Neuron (in vitro differentiated cells): ENCODE measurements around the gene FNIP1.
"Not testable (repeated sequence)": the region's sequence is repeated elsewhere in the genome, so short reads cannot be mapped to it uniquely, and the experiment has no call there.

Experiments
- H2AFZ ChIP-seq: one replicate; pipeline ENCODE4 v1.6.1; 2013; ENCODE audit warnings: low read depth, mild to moderate bottlenecking, inconsistent platforms, low read length, moderate library complexity
- H3K27me3 ChIP-seq: one replicate; pipeline ENCODE4 v1.6.1; 2013; ENCODE audit warnings: low read length; ENCODE audit not compliant: insufficient read depth
- H3K36me3 ChIP-seq: one replicate; pipeline ENCODE4 v1.6.1; 2013; ENCODE audit warnings: low read length; ENCODE audit not compliant: insufficient read depth
- H3K4me1 ChIP-seq: one replicate; pipeline ENCODE4 v1.6.1; 2013; ENCODE audit warnings: low read length; ENCODE audit not compliant: insufficient read depth
- H3K4me3 ChIP-seq: 2 replicates; pipeline ENCODE4 v1.5.1; 2013; ENCODE audit warnings: mild to moderate bottlenecking, low read length, moderate library complexity
- H3K9me3 ChIP-seq: one replicate; pipeline ENCODE4 v1.6.1; 2013; ENCODE audit warnings: low read length

FNIP1 gene

GRCh38 chr5:131729292-131729691, 67.5 kb downstream of the FNIP1 start:
- H3K36me3 ChIP-seq = peaks cover 18% of the 10 kb centered on the region
- H3K4me1 ChIP-seq, H3K27me3 ChIP-seq, H3K9me3 ChIP-seq, H3K4me3 ChIP-seq, H2AFZ ChIP-seq: not testable (repeated sequence)

DNA sequence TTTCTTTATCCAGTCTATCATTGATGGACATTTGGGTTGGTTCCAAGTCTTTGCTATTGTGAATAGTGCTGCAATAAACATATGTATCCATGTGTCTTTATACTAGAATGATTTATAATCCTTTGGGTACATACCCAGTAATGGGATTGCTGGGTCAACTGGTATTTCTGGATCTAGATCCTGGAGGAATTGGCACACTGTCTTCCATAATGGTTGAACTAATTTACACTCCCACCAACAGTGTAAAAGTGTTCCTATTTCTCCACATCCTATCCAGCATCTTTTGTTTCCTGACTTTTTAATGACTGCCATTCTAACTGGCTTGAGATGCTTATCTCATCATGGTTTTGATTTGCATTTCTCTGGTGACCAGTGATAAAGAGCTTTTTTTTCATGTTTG, 72.7 kb downstream of the FNIP1 start:
- H3K36me3 ChIP-seq, H2AFZ ChIP-seq, H3K9me3 ChIP-seq, H3K4me3 ChIP-seq, H3K27me3 ChIP-seq, H3K4me1 ChIP-seq: not testable (repeated sequence)

DNA sequence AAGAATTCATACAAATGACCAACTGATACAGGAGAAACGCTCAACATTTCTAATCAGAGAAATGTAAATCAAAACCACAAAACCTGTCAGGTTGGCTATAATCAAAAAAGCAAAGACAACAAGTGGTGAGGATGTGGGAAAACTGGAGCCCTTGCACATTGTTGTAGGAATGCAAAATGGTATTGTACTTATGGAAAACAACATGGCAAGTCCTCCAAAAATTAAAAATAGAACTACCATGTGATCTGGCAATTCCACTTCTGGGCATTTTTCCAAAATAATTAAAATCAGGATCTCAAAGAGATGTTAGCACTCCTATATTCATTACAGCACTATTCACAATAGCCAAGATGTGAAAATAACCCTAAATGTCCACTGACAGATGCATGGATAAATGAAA, 76.1 kb downstream of the FNIP1 start:
- Histone ChIP-seq H3K27me3 (no peaks in the 10 kb centered on the region), H3K4me1 (no peaks in the 10 kb centered on the region)

DNA sequence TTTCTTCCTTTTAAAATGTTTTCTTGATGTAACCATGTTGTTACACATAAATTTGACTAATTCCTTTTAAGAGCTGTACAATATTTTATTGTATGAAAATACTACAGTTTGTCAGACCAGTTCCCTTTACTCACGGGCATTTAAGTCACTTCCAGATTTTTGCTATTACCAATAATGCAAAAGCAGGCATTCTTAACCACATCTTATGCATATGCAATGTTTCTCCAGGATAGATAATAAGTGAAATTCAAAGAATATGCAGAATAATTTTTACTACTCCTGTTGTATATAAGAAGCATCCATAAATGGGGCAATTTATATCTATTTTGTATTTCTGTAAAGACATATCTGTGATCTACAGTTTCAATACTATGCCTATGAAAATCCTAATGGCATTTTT, 77.3 kb downstream of the FNIP1 start:
- H3K9me3 ChIP-seq = no peaks in the 10 kb centered on the region
- H3K36me3 ChIP-seq = no peaks in the 10 kb centered on the region
- no peaks in the 10 kb centered on the region for H3K4me1 ChIP-seq
- no peak overlapping the region for H2AFZ ChIP-seq
- H3K4me3 ChIP-seq = no peak overlapping the region
- H3K27me3 ChIP-seq = no peaks in the 10 kb centered on the region

More for the DNA sequence above, 76.1 kb downstream of the FNIP1 start:
- Histone ChIP-seq H2AFZ (no peak overlapping the region), H3K9me3 (no peaks in the 10 kb centered on the region), H3K4me3 (no peak overlapping the region), H3K36me3 (no peaks in the 10 kb centered on the region)

DNA sequence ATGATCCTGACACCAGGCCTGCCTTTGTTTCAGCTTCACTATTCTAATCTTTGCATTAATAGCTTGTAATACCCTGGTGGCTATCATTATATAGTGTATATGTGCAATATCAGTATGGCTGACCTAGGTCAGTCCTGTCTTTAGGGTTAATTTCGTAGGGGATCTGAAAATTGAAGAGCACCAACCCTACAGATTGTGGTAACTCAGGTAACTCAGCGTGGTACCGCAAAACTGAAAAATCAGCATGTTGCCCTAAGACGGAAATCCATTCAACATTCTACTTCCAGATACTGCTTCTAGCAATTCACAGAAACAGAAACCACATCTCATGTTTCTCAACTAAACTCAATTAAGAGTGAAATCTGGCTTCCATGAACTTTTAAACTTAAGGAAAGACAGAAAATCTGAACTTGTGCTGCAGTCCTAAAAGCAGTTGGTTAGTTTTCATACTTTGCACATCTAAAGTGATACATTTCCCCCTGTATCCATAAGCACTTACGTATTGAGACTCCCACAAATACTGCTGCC, 78.3 kb downstream of the FNIP1 start:
- H3K27me3 ChIP-seq = no peaks in the 10 kb centered on the region
- H2AFZ ChIP-seq = no peak overlapping the region
- no peak overlapping the region for H3K4me3 ChIP-seq
- no peaks in the 10 kb centered on the region for H3K4me1 ChIP-seq
- no peaks in the 10 kb centered on the region for H3K36me3 ChIP-seq
- no peaks in the 10 kb centered on the region for H3K9me3 ChIP-seq

DNA sequence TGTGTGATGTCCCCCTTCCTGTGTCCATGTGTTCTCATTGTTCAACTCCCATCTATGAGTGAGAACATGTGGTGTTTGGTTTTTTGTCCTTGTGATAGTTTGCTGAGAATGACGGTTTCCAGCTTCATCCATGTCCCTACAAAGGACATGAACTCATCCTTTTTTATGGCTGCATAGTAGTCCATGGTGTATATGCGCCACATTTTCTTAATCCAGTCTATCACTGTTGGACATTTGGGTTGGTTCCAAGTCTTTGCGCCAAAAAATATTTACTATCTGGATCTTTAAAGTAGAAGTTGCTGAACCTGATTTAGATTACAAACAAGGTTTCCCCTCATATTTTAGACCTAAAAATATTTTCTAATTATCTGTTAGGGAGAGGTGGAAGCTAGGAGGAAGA, 79.7 kb downstream of the FNIP1 start:
- H2AFZ ChIP-seq, H3K4me1 ChIP-seq, H3K4me3 ChIP-seq, H3K27me3 ChIP-seq, H3K36me3 ChIP-seq, H3K9me3 ChIP-seq: not testable (repeated sequence)

DNA sequence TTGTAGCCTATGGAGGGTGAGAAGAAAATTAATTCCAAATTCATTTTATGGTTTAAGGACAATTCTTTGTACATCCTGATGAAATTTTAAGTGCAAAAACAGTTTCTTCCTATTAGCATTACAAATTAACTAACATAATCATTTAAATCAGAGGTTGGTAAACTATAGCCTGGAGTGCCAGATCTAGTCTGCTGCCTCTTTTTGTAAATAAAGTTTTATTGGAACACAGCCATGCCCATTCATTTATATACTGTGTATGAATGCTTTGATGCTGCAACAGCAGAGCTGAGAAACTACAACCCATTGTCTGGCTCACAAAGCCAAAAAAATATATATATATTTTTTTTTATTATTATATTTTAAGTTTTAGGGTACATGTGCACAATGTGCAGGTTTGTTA, 80.2 kb downstream of the FNIP1 start:
- Histone ChIP-seq H3K36me3 (peaks cover 5% of the 10 kb centered on the region), H2AFZ (no peak overlapping the region), H3K4me3 (no peak overlapping the region), H3K4me1 (no peaks in the 10 kb centered on the region), H3K27me3 (no peaks in the 10 kb centered on the region), H3K9me3 (no peaks in the 10 kb centered on the region)

DNA sequence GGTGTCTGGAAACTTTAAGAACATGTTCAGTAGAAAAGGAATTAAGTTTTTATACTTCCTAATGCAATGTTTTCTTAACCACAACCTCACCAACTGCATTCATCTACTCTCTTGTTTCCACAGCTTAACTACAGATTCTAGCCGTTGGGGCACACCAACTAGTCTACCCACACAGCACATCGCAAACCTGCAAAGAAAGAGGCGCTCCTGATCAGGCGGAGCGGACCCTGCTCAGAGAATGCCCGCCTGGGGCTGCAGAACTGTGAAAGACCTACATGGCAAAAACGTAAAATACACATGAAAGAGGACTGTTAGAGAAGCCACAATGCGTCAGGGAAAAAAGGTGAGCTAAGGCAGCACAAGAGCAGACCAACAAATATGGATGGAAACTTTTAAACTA, 86.4 kb downstream of the FNIP1 start:
- H2AFZ ChIP-seq = no peak overlapping the region
- peaks cover 32% of the 10 kb centered on the region for H3K36me3 ChIP-seq
- no peaks in the 10 kb centered on the region for H3K9me3 ChIP-seq
- no peaks in the 10 kb centered on the region for H3K4me1 ChIP-seq
- no peaks in the 10 kb centered on the region for H3K27me3 ChIP-seq
- no peak overlapping the region for H3K4me3 ChIP-seq

- Histone ChIP-seq H3K4me3 (no peak overlapping the region), H2AFZ (no peak overlapping the region), H3K27me3 (no peaks in the 10 kb centered on the region), H3K36me3 (peaks cover 41% of the 10 kb centered on the region), H3K4me1 (no peaks in the 10 kb centered on the region), H3K9me3 (no peaks in the 10 kb centered on the region)
Observed at GRCh38 chr5:131709043-131709442, 87.8 kb downstream of the FNIP1 start.

DNA sequence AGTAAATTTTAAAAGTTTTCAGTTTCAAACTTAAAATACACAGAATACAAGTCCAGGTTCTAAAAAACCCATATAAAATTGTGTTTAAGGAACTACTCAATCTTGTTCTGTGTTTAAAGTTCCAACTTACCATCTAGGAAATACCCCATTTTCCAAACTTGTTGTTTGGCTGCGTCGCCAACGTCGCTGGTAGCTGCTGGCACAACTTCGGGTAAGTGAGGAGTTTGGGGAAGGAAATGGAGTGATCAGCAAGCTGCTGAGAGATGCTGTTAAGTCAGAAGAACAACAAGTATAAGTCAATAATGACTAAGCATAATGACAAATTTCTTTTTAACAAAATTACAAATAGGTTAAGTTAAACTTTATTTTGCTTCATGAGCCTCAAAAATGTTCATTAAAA, 90.5 kb downstream of the FNIP1 start:
- Histone ChIP-seq H3K36me3 (peaks cover 54% of the 10 kb centered on the region), H3K4me3 (no peak overlapping the region), H3K4me1 (no peaks in the 10 kb centered on the region), H3K9me3 (no peaks in the 10 kb centered on the region), H3K27me3 (no peaks in the 10 kb centered on the region), H2AFZ (no peak overlapping the region)

DNA sequence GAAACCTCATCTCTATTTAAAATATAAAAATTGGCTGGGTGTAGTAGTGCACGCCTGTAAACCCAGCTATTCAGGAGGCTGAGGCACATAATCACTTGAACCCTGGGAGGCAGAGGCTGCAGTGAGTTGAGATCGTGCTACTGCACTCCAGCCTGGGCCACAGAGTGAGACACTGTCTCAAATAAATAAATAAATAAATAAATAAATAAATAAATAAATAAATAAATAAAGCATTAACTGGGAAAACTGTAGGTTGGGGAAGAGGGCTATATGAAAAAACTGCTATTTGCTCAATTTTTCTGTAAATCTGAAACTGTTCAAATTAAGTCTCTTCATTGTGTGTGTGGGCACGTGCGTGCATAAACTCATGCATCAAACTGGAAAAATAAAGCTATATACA, 101.9 kb downstream of the FNIP1 start:
- H3K27me3 ChIP-seq = no peaks in the 10 kb centered on the region
- no peak overlapping the region for H3K4me3 ChIP-seq
- no peaks in the 10 kb centered on the region for H3K9me3 ChIP-seq
- H2AFZ ChIP-seq = no peak overlapping the region
- H3K36me3 ChIP-seq = peaks cover 16% of the 10 kb centered on the region
- peaks cover 15% of the 10 kb centered on the region for H3K4me1 ChIP-seq

GRCh38 chr5:131693894-131694293, 102.9 kb downstream of the FNIP1 start:
- peaks cover 15% of the 10 kb centered on the region for H3K4me1 ChIP-seq
- H3K4me3 ChIP-seq = no peak overlapping the region
- no peak overlapping the region for H2AFZ ChIP-seq
- H3K36me3 ChIP-seq = peaks cover 15% of the 10 kb centered on the region
- H3K27me3 ChIP-seq = no peaks in the 10 kb centered on the region
- no peaks in the 10 kb centered on the region for H3K9me3 ChIP-seq

GRCh38 chr5:131685516-131686171, 111.2 kb downstream of the FNIP1 start:
- no peak overlapping the region for H3K4me3 ChIP-seq
- peaks cover 10% of the 10 kb centered on the region for H3K36me3 ChIP-seq
- no peaks in the 10 kb centered on the region for H3K27me3 ChIP-seq
- peaks cover 5% of the 10 kb centered on the region for H3K4me1 ChIP-seq
- H3K9me3 ChIP-seq = no peaks in the 10 kb centered on the region
- no peak overlapping the region for H2AFZ ChIP-seq

DNA sequence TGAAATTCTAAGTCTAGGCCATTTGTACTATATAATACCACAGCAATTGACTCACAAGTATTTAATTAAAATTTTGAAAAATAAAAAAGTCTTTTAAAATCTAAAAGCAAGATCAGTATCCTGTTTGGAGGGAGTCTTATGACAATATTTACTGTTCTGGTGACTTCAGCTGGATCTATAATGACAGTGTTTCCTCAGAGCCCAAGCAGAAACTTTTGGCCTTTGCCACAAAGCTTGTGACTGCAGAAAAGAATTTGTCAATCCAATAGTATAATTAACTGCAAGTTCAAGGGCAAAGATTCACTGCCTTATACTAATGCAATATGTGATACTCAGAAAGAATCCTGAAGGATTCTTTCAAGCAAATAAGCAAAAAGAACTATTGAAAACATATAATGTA, 112.2 kb downstream of the FNIP1 start:
- Histone ChIP-seq H2AFZ (no peak overlapping the region), H3K4me1 (no peaks in the 10 kb centered on the region), H3K4me3 (no peak overlapping the region), H3K27me3 (no peaks in the 10 kb centered on the region), H3K9me3 (no peaks in the 10 kb centered on the region), H3K36me3 (peaks cover 10% of the 10 kb centered on the region)
